ENCODE measurements around the gene INHBC.
A peak's percentile ranks its signal among the peaks of the same experiment; 100 is the strongest.
"Not testable (repeated sequence)": the region's sequence is repeated elsewhere in the genome, so short reads cannot be mapped to it uniquely, and the experiment has no call there.

INHBC gene, protein sequence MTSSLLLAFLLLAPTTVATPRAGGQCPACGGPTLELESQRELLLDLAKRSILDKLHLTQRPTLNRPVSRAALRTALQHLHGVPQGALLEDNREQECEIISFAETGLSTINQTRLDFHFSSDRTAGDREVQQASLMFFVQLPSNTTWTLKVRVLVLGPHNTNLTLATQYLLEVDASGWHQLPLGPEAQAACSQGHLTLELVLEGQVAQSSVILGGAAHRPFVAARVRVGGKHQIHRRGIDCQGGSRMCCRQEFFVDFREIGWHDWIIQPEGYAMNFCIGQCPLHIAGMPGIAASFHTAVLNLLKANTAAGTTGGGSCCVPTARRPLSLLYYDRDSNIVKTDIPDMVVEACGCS

GRCh38 chr12:57434517-57435223, at the start of gene INHBC:
Gene INHBC, plus strand, starts transcription at chr12:57434784. Its CDS starts 103 bp downstream, at chr12:57434887.
- no peak for DNase-seq

- no peak for DNase-seq
These were observed 49.0 kb upstream of the INHBC start for GRCh38 chr12:57385586-57385985.

DNA sequence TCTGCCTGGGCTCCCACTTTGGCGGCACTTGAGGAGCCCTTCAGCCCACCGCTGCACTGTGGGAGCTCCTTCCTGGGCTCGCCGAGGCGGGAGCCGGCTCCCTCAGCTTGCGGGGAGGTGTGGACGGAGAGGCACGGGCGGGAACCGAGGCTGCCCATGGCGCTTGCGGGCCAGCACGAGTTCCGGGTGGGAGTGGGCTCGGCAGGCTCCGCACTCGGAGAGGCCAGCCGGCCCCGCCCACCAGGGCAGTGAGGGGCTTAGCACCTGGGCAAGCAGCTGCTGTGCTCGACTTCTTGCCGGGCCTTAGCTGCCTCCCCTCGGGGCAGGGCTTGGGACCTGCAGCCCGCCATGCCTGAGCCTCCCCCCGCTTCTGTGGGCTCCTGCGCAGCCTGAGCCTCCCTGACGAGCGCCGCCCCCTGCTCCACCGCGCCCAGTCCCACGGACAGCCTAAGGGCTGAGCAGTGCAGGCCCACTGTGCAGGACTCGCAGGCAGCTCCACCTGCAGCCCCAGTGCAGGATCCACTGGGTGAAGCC, 48.3 kb upstream of the INHBC start:
- no peak for DNase-seq

GRCh38 chr12:57388425-57388824, 46.2 kb upstream of the INHBC start:
- no peak for DNase-seq

DNA sequence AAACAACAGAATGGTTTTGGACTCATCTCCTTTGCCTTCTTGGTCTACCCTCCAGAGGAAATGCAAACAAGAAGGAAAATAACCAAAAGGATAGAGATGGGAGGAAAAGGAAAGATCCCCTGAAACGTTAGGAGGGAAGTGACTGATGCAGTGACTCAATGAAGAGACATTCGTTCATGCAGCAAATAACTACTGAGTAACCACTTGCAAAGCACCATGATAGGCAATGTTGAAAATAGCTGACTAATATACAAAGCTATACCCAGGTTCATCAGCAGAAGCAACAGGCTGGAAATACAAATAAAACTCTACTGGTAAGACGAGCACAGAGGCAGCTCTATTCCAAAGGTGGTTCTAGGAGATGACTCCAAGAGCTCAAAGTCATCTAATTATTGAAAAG, 45.6 kb upstream of the INHBC start:
- peak; percentile 84 for DNase-seq

GRCh38 chr12:57390174-57390573, 44.4 kb upstream of the INHBC start:
- DNase-seq: no peak

DNA sequence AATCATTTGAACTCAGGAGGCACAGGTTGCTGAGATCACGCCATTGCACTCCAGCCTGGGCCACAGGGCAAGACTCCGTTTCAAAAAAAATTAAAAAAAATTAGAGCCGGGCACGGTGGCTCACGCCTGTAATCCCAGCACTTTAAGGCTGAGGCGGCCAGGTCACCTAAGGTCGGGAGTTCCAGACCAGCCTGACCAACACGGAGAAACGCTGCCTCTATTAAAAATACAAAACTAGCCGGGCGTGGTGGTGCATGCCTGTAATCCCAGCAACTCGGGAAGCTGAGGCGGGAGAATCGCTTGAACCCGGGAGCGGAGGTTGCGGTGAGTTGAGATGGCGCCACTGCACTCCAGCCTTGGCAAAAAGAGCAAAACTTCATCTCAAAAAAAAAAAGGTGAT, 39.5 kb upstream of the INHBC start:
- no peak for DNase-seq

DNA sequence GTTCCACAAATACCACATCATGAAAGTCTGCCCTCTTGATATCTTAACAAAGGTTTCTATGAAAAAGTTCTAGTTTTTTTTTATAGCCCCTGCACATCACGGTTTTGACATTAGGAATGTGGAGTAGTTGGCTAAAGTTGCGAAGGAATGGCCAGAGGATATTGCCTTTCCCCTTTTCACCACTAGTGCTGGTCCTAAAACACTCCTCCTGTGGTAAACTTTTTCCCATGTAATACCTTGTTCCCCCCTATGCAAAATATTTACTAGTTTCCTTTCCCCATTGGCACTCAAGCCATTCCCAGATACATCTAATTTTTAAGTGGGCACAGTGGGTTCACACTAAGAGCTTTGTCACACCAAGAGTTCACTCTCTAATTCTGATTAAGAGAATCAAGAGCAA, 37.1 kb upstream of the INHBC start:
- DNase-seq: no peak

DNA sequence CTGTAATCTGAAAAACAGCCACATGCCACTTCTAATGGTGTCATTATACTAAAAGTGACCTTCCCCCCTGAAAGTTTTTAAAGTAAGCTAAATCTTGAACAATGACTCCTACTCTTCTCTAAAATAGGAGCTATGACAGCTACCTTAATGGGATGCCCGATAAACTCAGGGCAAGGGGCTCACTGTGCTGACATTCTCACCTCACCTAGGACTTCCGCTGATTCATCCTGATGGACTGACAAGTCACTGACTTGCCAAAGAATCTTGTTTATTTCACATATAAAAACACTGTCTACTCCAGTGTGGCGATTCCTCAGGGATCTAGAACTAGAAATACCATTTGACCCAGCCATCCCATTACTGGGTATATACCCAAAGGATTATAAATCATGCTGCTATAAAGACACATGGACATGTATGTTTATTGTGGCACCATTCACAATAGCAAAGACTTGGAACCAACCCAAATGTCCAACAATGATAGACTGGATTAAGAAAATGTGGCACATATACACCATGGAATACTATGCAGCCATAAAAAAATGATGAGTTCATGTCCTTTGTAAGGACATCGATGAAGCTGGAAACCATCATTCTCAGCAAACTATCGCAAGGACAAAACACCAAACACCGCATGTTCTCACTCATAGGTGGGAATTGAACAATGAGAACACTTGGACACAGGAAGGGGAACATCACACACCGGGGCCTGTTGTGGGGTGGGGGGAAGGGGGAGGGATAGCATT, 34.7 kb upstream of the INHBC start:
- not testable (repeated sequence) for DNase-seq

DNA sequence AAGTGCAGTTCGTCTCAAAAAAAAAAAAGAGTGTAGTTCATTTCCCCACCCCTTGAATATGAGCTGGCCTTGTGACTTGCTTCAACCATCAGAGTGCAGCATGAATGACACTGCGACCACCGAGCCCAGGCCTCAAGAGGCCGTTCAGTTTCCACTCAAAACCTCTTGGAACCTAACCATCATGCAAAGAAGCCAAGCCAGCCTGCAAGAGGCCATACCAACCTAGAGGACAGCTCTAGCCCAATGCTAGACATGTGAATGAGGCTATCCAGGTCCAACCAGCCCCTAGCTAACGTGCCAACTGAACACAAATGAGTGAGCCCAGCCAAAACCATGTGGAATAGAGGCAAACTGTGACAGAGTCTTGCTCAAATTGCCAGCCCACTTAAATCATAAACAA, 33.4 kb upstream of the INHBC start:
- DNase-seq: no peak

DNA sequence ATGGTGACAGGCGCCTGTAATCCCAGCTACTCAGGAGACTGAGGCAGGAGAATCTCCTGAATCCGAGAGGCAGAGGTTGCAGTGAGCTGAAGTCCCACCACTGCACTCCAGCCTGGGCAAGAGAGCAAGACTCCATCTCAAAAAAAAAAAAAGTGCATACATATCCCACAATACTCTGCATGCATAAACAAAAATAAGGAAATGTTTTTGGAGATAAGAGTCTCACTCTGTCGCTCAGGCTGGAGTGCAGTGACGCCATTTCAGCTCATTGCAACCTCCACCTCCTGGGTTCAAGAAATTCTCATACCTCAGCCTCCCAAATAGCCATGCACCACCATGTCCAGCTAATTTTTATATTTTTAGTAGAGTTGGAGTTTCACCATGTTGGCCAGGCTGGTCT, 32.4 kb upstream of the INHBC start:
- DNase-seq: not testable (repeated sequence)

- DNase-seq: no peak
These were observed 29.5 kb upstream of the INHBC start for GRCh38 chr12:57404966-57405640.

- DNase-seq: no peak
These were observed 24.1 kb upstream of the INHBC start for GRCh38 chr12:57410534-57410933.

DNA sequence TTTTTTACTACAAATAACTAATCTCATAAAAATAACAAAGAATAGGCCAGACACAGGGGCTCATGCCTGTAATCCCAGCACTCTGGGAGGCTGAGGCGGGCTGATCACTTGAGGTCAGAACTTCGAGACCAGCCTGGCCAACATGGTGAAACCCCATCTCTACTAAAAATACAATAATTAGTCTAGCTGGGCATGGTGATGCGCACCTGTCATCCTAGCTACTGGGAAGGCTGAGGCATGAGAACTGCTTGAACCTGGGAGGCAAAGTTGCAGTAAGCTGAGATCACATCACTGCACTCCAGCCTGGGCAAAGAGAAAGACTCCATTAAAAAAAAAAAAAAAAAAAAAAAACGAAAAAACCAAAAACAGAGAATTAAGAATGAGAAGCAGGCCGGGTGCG, 20.4 kb upstream of the INHBC start:
- not testable (repeated sequence) for DNase-seq

DNA sequence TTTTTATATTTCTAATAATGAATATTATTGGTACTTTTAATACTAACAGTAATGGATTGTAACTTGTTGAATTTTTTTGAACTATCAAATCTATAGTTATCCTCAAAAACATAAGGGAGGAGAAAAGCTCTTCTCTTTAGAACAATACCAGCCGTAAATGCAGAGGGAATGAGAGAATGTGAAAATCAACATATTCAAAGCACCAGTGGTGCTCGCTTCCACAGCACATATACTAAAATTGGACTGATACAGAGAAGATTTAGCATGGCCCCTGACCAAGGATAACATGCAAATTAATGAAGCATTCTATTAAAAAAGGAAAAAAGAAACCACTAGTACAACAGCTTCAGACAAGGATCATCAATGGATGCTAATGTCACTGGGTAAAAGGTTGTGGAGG, 19.5 kb upstream of the INHBC start:
- DNase-seq: no peak

- DNase-seq: peak; percentile 13
These were observed 18.3 kb upstream of the INHBC start for GRCh38 chr12:57416039-57416996.

GRCh38 chr12:57418255-57418654, 16.3 kb upstream of the INHBC start:
- no peak for DNase-seq

GRCh38 chr12:57419495-57419894, 15.1 kb upstream of the INHBC start:
- DNase-seq: no peak

- no peak for DNase-seq
These were observed 14.1 kb upstream of the INHBC start for GRCh38 chr12:57420482-57420881.

DNA sequence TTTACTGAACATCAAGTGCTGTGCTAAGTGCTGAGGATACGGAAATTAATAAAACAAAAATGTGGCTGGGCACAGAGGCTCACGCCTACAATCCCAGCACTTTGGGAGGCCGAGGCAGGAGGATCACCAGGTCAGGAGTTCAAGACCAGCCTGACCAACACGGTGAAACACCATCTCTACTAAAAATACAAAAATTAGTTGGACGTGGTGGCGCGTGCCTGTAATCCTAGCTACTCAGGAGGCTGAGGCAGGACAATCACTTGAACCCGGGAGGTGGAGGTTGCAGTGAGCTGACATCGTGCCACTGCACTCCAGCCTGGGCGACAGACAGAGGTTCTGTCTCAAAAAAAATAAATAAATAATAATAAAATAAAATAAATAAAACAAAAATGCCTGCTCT, 7.6 kb upstream of the INHBC start:
- not testable (repeated sequence) for DNase-seq

DNA sequence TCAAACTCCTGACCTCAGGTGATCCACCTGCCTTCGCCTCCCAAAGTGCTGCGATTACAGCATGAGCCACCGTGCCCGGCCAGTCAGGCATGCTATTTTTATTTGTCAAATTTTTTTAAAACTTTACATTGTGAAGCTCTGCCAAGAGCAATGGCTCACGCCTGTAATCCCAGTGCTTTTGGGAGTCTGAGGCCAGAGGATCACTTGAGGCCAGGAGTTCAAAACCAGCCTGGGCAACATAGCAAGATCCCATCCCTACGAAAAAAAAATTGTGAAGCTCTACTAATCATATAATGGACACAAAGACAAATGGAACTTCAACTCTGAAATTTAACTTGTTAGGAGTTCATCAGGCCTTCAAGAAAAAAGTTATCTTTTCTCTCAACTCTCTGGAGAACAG, 5.6 kb upstream of the INHBC start:
- DNase-seq: no peak
